GM10248 (cell line): ENCODE results near the gene KCNK7.

Source experiments
- CTCF ChIA-PET: fragments of 300-600 bp; sonication (Branson Sonifier 250); formaldehyde crosslinking; extraction: SDS; loops from one replicate; lab custom pipeline; 2021; ENCODE audit warnings: antibody characterized with exemption; lab: Yijun Ruan, JAX
- POLR2A ChIA-PET: fragments of 350-650 bp; sonication (Branson Sonifier 250); formaldehyde crosslinking; extraction: SDS; loops from one replicate; lab custom pipeline; 2020; ENCODE audit warnings: antibody characterized with exemption; lab: Yijun Ruan, JAX
- DNase-seq: peaks from one replicate; pipeline ENCODE4 v3.0.0; 2012; ENCODE audit errors: extremely low spot score
- CTCF ChIP-seq: IDR thresholded peaks from 2 replicates; pipeline ENCODE4 v1.5.1; 2012; ENCODE audit warnings: mild to moderate bottlenecking, low read depth; ENCODE audit errors: extremely low read depth, missing control alignments, control extremely low read depth

The KCNK7 gene

GRCh38 chr11:65618763-65619162 is 23.2 kb upstream of the KCNK7 start:
- ChIA-PET POLR2A (no interaction called here), CTCF (interaction anchor here (1.0 to 1.3 kb wide), 2 partner anchors 20 to 35 kb away, joined by 3 to 4 read pairs; partner anchors contain the start of gene SIPA1)
- TF ChIP-seq CTCF: no peak
- DNase-seq: no peak

DNA sequence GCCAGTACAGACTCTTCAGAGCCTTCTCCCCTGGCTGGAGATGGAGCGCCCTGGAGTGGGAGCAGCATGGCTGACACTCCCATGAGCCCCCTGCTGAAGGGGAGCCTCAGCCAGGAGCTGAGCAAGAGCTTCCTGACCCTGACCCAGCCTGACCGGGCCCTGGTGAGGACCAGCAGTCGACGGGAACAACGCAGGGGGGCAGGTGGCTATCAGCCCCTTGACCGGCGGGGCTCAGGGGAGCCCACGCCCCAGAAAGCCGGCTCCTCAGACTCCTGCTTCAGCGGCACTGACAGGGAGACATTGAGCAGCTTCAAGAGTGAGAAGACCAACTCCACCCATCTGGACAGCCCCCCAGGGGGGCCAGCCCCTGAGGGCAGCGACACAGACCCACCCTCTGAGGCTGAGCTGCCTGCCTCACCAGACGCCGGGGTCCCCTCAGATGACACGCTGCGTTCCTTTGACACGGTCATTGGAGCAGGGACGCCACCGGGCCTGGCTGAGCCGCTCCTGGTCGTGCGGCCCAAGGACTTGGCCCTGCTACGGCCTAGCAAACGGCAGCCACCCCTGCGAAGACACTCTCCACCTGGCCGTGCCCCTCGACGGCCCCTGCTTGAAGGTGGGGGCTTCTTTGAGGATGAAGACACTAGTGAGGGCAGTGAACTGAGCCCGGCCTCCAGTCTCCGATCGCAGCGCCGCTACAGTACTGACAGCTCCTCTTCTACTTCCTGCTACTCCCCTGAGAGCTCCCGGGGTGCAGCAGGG is 22.6 kb upstream of the KCNK7 start:
- TF ChIP-seq CTCF: no peak
- DNase-seq: no peak
- CTCF ChIA-PET: interaction anchor here (1.0 to 2.0 kb wide), 4 partner anchors 8 to 36 kb away, joined by 3 to 24 read pairs (median 4); partner anchors contain the start of gene SIPA1
- POLR2A ChIA-PET: no interaction called here

DNA sequence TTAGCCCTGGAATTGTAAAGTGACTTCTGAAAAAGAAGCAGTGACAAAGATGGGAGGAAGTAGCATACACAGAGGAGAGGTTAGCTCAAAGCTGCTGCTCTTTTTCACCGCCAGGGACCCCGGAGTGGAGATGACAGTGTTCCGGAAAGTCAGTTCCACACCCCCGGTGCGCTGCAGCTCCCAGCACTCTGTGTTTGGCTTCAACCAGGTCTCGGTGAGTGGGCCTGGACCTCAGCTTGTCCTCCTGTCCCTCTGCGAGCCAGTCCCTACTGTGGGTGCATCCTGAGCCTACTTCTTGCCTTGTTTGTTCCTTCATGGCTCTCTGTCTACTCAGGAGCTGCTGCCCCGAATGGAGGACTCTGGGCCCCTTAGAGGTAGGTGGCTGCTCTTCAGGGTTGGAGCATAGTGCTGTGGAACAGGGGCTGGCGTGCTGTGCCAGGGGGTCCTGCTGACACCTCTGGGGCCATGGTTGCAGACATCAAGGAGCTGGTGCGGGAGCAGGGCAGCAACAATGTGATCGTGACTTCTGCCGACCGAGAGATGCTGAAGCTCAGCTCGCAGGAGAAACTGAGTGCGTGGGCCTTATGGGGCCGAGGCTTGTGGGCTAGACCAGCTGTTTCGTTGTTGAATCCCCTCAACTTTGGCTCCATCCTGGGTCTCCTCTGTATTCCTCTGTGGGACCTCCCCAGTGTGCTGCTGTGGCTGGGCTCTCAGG is 21.7 kb upstream of the KCNK7 start:
- no peak for DNase-seq
- no peak for TF ChIP-seq CTCF
- CTCF ChIA-PET: interaction anchor here (0.7 to 2.0 kb wide), 6 partner anchors 9 to 66 kb away, joined by 3 to 24 read pairs (median 3); partner anchors contain the start of gene SIPA1
- POLR2A ChIA-PET: no interaction called here

DNA sequence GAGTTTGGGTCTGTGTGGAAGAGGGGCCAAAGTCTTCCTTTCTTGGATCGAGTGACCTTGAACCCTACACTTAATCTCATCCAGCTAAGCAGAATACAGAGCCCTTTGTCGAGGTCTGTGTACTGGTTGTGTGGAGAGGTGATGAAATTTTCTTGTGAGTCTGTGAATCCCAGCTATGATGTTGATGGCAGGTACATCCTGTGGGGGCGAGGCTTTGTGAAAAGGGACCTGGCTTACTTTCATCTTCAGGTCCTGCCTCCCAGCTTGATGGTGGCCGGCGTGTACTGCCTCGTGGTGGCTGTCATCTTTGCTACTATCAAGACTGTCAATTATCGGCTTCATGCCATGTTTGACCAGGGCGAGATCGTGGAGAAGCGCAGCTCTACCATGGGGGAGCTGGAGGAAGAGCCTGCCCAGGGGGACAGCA is 21.0 kb upstream of the KCNK7 start:
- ChIA-PET POLR2A (no interaction called here), CTCF (interaction anchor here (0.7 to 2.0 kb wide), 6 partner anchors 9 to 65 kb away, joined by 3 to 24 read pairs (median 3); partner anchors contain the start of gene SIPA1)
- TF ChIP-seq CTCF: no peak
- no peak for DNase-seq

- POLR2A ChIA-PET: interaction anchor here (0.7 to 1.3 kb wide), 6 partner anchors 15 to 348 kb away, joined by 3 to 5 read pairs (median 4); partner anchors contain the start of genes CCDC85B and MALAT1
- peak; percentile 70 for DNase-seq
- CTCF ChIA-PET: interaction anchor here (0.7 to 24.8 kb wide), 13 partner anchors 10 to 202 kb away, joined by 3 to 351 read pairs (median 4); partner anchors contain the start of genes EHBP1L1, FAM89B, KCNK7 and SIPA1
- no peak for TF ChIP-seq CTCF
These were observed 20.5 kb upstream of the KCNK7 start for GRCh38 chr11:65615950-65616574.
